ENCODE results near the gene TFPT. TPM values are rescaled to one million over a fixed set of nuclear protein-coding genes. Genes with fewer than 3 reads are reported as not detected.

TFPT gene, protein sequence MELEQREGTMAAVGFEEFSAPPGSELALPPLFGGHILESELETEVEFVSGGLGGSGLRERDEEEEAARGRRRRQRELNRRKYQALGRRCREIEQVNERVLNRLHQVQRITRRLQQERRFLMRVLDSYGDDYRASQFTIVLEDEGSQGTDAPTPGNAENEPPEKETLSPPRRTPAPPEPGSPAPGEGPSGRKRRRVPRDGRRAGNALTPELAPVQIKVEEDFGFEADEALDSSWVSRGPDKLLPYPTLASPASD
- total RNA-seq (2014; rRNA removed; shearing (Covaris generic)) = 60.2 and 101 TPM in 2 replicates

DNA sequence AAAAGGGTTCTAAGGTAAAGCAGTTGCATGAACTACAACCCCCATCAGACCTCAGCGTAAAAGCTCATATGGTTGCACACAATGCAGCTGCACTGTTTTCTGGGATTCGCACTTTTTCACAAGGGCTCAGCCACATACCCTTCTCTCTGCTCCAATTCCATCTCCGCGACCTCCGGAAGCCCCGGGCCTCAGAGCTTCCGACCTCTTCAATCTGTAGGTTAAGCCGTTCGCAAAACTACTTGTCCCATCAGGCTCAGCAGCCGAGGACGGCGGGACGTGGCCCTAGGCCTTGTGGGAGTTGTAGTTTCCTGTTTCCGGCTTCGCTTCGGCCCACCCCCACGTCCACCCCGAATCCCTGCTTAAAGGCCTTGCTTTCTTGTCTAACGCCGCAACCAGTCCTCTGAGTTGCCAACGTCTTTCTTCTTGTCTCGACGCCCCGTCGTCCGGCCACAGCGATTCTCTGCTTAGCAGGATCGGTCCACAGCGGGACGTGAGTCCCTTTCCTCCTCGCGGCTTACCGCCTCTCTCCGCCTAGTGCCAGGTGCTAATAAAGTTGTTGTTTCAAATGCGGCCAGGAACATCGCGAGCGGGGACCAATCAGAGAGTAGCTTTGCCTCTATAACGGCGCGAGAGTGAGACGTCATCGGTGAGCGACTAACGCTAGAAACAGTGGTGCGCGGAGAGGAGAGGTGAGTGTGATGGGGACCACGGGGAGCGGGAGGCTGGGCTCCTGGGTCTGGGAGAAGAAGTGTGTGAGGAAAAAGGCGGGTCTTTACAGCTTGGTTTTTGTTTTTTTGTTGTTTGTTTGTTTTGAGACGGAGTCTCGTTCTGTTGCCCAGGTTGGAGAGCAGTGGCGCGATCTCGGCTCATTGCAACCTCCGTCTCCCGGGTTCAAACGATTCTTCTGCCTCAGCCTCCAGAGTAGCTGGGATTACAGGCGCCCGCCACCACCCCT lies at the start of gene TFPT, which contains the start of gene PRPF31:
Gene TFPT, minus strand, starts transcription at position 549 of the 955 bp plus-strand sequence. Its CDS starts 388 bp downstream, at position 161.
Gene PRPF31, plus strand, starts transcription at position 646 of the 955 bp plus-strand sequence. CDS start 2,525 bp downstream, outside the sequence.
- peak; percentile 98 for DNase-seq (ENCODE audit: low read depth)

DNA sequence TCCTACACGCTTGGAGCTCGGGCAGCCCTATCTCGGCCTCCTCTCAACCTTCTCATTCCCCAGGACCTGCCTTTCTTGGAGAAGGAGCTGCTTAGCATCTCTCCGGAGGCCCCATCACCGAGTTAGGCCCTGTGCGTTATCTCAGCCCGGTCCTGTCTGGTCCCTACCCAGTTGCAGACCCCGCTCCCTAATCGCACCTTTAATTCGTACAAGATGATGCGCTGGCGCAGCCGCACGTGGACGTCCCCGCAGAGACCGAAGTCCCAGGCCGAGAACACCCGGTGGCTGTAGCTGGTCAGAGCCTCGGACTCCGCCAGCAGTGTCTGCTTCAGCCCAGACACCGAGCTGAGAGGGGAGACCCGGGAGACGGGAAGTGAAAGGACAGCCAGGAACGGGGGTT lies 49.8 kb upstream of the TFPT start:
- DNase-seq (ENCODE audit: low read depth) = no peak

DNA sequence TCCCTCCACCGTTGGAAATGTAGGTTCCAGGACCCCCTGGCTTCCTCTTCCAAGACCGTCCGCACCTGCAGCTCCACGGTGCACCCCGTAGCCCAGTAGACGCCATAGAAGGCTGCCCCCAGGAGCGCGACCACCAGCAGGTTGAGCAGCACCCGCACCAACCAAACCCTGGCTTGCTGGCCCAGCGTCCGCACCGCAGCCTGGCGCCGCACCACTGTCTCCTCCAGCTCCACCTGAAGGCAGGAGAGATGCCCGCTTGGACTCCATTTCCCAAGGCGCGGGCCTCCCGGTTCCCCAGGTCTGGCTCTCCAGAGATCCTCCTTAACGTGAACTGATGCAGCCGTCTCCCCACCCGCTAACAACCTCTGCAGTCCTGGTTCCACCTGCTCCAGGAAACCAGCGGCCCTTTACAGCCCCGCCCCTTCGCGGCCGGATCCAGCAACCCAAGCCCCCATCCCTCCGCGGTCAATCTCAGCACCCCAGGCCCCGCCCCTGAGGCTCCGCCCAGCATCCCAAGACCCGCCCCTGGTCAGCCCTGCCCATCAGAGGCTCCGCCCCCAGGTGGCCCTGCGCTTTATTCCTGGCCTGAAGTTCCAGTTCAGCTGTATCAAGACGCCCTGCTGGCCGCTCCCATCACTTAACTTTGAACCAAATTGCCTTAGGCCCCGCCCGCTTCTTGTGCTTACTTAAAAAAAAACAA lies 49.1 kb upstream of the TFPT start:
- DNase-seq (ENCODE audit: low read depth) = peak; percentile 83

DNA sequence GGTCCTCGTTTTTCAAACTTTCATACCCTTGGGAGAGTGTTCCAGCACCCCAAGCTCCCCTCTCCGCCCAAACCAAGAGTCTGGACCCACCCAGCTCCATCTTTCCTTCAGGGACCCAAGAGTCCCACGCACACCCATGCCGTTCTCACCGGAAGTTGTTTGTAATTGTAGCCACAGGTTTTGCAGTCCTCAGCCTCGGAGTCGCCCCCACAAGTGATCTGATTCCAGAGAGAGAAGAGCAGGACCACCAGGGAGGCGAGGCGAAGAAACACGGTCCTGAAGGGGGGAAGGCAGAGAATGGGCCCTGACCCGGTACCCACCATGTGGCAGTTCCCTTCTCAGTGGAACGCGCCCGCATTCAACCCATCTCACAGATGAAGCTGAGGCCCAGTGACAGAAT lies 47.4 kb upstream of the TFPT start:
- no peak for DNase-seq (ENCODE audit: low read depth)

DNA sequence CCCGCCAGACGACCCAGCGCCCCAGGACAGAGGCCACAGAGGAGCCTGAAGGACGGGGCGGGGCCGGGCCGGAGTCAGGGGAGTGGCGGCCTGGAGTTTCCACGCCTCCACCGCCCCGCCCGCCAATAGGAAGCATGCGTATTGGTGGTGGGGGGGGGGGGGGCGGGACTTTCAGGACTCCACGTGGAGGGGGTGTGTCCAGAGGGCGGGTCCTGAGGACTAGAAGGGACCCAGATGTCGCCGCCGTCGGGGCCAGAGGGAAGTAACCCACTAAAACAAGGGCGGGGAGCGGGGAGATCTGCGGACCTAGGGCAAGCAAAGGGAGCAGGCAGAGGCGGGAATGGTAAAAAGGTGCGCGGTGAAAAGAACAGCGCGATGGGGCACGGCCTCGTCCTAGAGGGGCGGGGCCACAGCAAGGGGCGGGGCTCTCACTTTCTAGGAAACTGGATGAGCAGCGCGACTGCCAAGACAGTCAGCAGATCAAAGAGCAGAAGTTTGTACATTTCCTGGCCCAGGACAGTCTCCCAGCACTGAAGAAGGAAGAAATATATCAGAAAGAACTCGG lies 46.9 kb upstream of the TFPT start:
- peak; percentile 54 for DNase-seq (ENCODE audit: low read depth)

DNA sequence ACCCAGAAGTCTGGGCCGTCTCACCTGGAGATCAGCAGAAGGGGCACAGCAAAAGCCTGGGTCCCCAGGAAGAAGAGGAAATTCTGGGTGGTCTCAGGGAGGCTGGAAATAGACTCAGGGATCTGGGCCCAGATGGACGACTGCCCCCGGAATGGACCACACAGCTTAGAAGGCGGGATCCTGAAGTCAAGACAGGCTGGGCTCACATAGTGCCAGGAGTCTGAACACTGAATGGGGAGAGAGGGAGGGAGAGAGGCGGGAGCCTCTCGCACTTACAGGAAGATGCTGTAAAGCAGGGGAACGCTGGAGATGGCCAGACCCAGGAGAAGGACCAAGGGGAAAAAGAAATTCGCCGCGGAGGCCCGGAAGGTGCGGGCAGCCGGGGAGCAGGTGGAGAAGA lies 45.4 kb upstream of the TFPT start:
- DNase-seq (ENCODE audit: low read depth) = no peak

DNA sequence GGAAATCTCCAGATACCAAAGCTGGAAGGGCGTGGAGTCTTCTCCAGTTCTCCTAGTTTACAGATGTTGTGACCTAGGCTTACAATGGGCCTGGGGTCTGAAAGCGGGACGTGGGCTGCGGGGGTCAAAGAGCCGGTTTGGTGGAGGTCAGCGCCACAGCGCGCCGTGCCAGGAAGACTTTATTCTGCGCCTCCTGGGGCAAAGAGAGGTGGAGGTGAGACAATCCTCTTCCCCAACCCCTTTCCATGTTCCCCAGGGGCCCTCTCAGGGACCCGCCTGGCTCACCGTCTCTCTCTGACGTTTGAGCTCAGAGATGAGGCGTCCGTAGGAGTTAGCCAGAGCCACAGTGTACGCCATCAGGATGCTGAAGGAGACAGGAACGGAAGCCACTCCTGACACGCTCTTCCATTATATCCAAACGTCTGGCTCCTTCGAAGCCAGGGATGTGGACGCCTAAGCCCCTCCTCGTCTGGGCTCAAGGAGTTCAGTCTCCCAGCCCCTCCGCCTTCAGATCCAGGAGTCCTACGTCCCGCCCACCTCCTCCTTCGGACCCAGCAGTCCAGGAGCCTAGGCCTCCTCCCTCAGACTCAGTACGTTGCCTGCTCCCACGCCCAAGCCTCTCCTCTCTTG lies 44.8 kb upstream of the TFPT start:
- peak; percentile 33 for DNase-seq (ENCODE audit: low read depth)

DNA sequence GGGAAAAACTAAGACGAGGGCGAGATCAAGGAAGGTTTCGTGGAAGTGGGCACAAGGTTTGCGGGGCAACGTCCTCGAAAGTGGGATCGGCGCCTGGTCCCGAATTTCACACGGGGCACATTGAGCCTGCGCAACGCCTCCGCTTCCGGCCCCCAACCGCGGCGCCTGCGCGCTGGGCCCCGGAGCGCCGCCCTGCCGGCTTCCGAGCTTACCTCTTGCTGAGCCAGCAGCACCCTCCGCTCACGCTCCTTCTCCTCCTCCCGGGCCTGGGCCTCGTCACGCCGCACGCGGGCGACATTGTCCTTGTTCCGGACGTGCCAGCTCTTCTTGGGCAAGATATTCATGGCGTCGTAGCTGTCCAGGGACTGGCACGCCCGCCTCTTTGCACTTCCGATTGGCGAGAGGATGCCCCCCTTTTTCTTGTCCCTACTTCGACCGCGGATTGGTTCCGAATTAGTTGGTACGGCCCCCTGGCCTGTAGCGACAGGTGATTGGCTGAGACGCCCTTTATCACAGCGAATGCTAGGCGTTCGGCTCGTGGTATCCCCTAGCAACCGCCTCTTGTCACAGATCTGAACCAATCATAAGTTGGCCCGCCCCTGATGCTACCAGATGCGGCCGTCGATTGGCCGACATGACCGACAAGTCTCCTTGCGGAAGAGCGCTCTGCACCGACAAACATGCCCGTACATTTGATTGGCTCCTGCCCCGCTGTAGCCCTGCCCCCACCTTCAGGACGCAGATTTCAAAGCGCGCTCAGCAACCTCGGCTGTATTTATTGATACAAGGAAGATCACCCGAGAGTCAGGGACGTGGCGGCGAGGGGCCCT lies 44.1 kb upstream of the TFPT start, which contains the start of gene LENG1:
Gene LENG1, minus strand, starts transcription at position 370 of the 830 bp plus-strand sequence. Its CDS starts 26 bp downstream, at position 344.
- peak; percentile 100 for DNase-seq (ENCODE audit: low read depth)

DNA sequence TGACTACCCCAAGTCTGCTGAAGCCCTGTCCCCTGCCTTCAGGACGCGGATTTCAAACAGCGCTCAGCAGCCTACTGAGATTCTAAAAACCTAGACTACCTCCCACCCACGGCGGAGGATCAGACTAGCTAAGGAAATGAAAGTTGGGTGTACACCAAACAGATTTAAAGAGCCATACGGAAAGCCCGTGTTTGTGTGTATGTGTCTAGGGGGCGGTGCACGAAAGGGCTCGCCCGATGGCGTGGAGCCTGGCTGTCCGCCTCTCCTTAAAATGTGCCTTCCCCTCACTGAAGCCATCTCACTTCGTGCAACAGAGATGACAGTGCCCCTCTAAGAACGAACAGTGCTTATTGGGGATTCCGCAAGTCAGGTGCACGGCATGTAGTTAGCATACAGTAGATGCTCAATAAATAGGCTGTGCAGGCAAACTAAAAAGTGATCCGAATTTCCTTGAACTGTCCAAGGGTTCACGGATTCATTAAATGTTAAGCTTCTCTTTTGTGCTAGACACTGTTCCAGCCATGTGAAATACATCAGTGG lies 43.4 kb upstream of the TFPT start:
- no peak for DNase-seq (ENCODE audit: low read depth)

DNA sequence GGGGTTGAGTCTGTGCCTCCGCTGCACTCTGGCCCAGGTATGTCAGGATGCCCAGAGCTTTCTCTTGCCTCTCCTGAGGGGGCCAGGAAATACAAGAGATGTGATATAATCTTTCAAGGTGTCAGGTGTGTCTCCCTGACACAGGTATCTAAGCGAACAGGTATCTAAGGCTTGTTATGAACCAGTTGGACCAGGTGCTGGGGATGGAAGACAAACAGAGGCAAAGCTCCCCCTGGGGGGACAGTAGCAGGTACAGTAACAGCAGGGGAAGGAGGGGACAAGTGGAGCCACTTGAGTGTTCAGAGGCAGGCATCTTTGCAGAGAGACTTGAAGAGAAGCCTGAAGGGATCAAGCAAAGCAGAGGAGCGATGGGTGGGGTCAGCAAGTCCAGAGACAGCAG lies 41.5 kb upstream of the TFPT start:
- no peak for DNase-seq (ENCODE audit: low read depth)

DNA sequence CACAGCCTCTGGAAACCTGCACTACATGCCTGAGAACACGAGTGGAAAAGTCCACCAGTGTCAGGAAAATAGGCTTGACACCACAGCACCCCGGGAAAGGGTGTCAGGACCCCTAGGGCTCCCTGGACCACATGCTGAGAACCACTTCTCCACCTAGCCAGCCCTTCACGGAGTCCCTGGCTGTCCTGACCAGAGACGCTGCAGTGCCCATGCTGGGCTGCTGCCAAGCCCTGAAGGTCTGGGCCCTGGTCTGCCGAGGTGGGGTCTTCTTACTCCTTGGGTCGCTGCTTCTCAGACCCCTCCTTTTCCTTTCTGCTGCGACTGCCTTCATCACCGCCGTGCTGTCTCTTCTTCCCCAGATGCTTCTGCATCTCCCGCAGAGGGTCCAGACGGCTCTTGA lies 41.0 kb upstream of the TFPT start:
- no peak for DNase-seq (ENCODE audit: low read depth)

DNA sequence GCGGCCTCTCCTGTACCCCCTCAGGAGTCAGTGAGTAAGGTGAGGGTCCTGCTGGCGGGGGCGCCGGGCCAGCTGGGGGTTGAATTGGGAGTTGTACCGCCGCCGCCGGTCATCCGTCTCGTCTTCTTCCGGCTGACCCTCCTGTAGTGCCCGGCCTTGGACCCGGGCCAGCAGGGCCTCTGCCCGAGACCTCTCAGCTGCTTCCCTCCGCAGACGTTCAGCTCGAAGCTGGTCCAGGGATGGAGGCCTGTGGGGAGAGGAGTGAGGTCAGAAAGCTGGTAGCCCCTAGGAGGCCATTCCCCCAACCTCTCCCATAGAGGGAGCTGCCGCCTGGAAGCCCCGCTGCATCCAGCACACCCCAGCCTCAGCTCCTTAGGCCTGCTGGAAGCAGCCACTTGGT lies 40.2 kb upstream of the TFPT start:
- DNase-seq (ENCODE audit: low read depth) = no peak

DNA sequence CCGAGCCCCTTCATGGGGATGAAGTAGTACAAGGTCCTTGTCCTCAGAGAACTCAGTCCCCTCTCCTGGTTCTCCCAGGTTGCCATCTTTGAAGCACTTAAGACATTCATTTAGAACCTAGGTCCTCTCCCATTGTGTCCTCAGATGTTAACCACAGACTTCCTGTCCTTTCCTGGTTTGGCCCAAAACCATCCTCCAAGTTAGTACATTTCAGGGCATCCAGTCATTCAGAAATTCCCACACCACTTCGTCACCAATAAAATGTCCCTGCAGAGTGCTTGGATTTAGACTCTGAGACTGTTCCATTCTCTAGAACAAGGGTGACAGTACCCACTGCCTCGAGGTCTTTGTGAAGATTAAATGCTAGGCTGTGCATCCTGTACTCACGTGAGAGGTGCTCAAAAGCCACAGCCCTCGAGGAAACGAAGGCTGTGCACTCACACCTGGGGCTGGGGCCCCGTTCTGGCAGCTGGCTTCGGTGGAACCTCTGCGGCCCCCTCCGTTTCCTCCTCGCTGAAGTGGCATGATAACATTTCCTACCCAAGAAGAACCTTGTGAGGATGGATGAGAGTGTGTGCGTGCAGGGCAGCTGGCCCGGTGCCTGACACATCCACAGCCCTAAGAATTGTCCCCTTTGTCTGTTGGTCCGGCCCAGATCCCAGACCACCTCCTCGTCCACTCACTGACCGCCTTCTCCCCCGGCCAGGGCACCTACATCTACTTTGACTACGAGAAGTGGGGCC lies 39.3 kb upstream of the TFPT start:
- no peak for DNase-seq (ENCODE audit: low read depth)

DNA sequence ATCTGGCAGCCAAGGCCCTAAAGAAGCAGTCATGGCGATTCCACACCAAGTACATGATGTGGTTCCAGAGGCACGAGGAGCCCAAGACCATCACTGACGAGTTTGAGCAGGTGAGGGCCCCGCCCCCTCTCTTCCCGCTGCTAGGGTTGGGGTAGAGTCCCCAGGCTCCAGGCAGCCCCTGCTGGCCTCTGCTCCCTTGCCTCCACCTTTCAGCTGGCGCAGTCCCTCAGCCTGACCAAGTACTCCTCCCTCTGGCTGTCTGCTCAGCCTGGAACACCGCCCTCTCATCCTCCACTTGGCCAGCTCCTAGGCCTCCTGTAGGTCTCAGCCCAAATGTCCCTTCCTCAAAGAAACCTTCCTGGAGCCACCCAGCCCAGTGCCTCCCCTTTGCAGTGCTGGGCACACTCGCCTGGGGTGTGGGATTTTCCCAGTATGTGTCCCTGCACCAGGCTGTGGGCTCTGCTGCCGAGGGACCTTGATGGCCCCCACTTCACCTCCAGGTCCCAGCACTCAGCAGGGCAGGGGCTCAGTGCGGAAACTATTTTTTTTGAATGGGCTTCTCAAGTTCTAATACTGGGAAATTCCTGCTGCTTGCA lies 38.4 kb upstream of the TFPT start:
- no peak for DNase-seq (ENCODE audit: low read depth)

DNA sequence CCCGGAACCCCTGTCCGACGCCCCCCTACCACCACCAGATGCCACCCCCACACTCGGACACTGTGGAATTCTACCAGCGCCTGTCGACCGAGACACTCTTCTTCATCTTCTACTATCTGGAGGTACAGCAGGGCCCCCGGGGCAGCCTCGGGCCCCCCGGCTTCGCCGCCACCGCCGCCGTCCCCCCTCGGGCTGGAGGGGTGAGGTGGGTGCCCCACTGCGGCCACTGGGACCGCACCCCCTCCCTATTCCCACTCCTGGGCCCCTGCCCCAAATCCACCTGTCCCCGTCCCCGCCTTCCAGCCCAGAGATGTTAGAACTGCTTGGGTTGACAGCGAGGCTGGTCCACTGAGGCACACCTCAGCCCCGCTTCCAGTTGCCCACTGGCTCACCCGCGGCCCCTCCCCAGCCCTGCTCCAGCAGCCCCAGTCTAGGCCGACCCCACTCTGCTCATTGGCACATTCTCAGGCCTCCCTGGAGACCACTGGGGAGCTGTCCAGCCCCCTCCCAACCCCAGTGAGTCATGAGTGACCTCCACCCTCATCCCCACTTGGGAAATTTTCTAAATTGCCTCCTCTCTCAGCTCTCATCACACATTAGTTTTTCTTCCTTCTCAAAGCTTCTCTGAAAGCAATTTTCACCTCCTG lies 37.5 kb upstream of the TFPT start:
- no peak for DNase-seq (ENCODE audit: low read depth)

DNA sequence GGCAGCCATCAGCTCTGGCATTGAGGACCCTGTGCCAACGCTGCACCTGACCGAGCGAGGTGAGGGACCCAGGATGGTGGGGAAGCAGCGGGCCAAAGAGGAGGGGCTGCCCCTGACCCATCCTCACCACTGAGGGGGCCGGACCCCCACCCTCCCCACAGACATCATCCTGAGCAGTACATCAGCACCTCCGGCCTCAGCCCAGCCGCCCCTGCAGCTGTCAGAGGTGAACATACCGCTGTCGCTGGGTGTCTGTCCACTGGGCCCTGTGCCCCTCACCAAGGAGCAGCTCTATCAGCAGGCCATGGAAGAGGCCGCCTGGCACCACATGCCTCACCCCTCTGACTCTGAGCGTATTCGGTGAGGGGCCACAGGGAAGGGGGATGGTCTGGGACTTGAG lies 36.8 kb upstream of the TFPT start:
- no peak for DNase-seq (ENCODE audit: low read depth)

DNA sequence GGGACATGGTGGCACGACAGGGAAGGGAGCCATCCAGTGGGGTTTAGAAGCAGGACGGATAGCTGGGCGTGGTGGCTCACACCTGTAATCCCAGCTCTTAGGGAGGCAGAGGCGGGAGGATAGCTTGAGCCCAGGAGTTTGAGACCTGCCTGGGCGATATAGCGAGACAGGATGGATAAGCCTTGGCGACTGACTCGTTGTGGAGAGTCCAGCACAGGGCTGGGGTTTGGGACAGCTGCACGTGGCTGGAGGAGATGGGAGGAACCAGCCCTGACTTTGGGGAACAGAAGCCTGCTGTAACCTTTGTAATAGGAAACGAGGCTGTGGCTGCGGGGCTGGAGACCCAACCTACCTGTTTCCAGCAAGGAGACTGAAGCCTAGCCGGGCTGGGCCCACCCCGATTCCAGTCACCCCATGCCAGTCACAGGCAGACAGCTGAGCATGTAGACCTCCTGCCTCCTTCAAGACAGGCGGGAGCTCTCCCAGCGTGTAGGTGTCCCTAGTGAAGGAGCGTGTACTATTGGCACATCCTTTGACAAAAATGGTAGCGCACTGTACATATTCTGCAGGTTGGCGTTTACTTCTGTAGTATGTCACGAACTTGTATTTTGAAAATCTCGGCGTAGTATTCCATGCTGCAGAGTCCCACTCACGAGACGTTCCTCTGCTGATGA lies 36.0 kb upstream of the TFPT start:
- DNase-seq (ENCODE audit: low read depth) = no peak
